SK-N-DZ (cell line): ENCODE data around the gene CAPN7.

Source experiments
- DNase-seq: peaks from one replicate; pipeline ENCODE4 v3.0.0-alpha.2; 2015; ENCODE audit warnings: low spot score

CAPN7 gene

DNA sequence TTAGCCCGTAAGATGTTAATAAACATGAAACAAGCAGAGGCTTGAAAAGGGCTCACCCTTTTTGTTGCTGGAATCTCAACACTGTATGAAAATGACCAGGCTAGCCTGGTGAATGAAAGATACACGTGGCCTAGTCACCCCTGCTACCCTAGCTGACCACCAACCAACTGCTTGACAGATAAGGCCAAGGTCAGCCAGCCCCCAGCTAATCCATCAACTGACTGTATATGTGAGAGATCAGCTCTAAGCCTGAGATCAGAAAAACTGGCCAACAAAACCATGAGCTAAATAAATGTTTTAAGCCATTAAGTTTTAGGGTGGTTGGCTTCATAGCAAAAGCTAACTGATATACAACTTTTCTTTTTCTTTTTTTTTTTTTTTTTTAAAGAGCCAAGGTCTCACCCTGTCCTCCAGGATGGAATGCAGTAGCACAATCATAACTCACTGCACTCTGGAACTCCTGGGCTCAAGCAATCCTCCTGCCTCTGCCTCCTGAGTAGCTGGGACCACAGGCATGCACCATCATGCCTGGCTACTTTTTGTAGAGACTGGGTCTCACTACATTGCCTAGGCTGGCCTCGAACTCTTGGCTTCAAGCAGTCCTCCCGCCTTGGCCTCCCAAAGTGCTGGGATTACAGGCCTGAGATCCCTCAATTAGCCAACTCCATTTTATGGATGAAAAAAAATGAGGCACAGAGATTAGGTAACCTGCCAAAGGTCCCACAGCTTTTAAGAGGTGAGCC lies 91.7 kb downstream of the CAPN7 start:
- no peak for DNase-seq

GRCh38 chr3:15298504-15298903 lies 92.5 kb downstream of the CAPN7 start:
- DNase-seq = no peak

DNA sequence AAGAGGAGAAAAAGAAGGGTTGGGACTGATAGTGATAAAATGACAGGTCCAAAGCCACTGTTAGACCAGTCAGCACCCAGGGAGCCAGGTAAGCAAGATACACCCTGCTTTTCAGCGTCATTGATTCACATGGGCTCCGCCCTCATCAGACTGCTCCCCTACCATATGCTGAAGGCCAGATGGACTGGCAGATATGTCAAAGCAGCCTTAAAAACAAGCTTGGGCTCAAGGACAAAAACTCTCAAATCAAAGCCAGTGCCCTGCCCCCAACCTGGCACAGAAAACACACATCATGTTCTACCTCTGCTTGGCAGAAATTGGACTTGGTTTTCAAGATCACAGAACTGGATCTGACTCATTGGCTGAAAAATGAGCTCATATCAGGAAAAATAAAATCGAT lies 93.0 kb downstream of the CAPN7 start:
- no peak for DNase-seq

GRCh38 chr3:15300323-15301078 lies 94.5 kb downstream of the CAPN7 start:
- no peak for DNase-seq

GRCh38 chr3:15301761-15302160 lies 95.7 kb downstream of the CAPN7 start:
- DNase-seq = no peak
